ENCODE data around the gene RAPGEF6. TPM values are rescaled to one million over a fixed set of nuclear protein-coding genes. Genes with fewer than 3 reads are reported as not detected.
A peak's percentile ranks its signal among the peaks of the same experiment; 100 is the strongest.

The RAPGEF6 gene
- total RNA-seq, 6 experiments from 2014 or later, result 3.7 to 9.1 (median 7.6) TPM

GRCh38 chr5:131524431-131524830 lies 110.6 kb downstream of the RAPGEF6 start:
- Histone ChIP-seq H3K36me3 (no peaks in the 10 kb centered on the region), H3K4me1 (no peaks in the 10 kb centered on the region), H3K9me3 (no peaks in the 10 kb centered on the region), H3K27ac (no peak overlapping the region), H3K27me3 (no peaks in the 10 kb centered on the region), H3K4me3 (no peak overlapping the region)
- WGBS (ENCODE audit: insufficient coverage, low coverage, low lambda C conversion rate, missing lambda C conversion rate), result 86% methylated on average over 4 of the region's 4 CpGs
- ATAC-seq, result no peak
- intact Hi-C loops (cut with DNase I), result no loop called here
- TF ChIP-seq CTCF (IDR thresholded peaks at IDR 0.05), result no peak
- no peak for TF ChIP-seq POLR2A (IDR thresholded peaks at IDR 0.05)
- DNase-seq, result no peak

GRCh38 chr5:131523500-131524185 lies 111.4 kb downstream of the RAPGEF6 start:
- Histone ChIP-seq H3K27ac (no peak overlapping the region), H3K36me3 (no peaks in the 10 kb centered on the region), H3K4me1 (no peaks in the 10 kb centered on the region), H3K27me3 (no peaks in the 10 kb centered on the region), H3K4me3 (no peak overlapping the region), H3K9me3 (no peaks in the 10 kb centered on the region)
- intact Hi-C loops (cut with DNase I), result no loop called here
- ATAC-seq (no peak), DNase-seq (no peak)
- TF ChIP-seq POLR2A (IDR thresholded peaks at IDR 0.05) (no peak), CTCF (IDR thresholded peaks at IDR 0.05) (no peak)

- Histone ChIP-seq H3K27ac (no peak overlapping the region), H3K36me3 (no peaks in the 10 kb centered on the region), H3K9me3 (no peaks in the 10 kb centered on the region), H3K27me3 (no peaks in the 10 kb centered on the region), H3K4me1 (no peaks in the 10 kb centered on the region), H3K4me3 (no peak overlapping the region)
- TF ChIP-seq CTCF (IDR thresholded peaks at IDR 0.05) (no peak), POLR2A (IDR thresholded peaks at IDR 0.05) (no peak)
- DNase-seq, result no peak
- WGBS (ENCODE audit: insufficient coverage, low coverage, low lambda C conversion rate, missing lambda C conversion rate), result 94% methylated on average over 4 of the region's 4 CpGs
- intact Hi-C loops (cut with DNase I), result no loop called here
- ATAC-seq, result no peak
Measured at GRCh38 chr5:131521252-131521651, 113.8 kb downstream of the RAPGEF6 start.

- TF ChIP-seq POLR2A (IDR thresholded peaks at IDR 0.05) (no peak), CTCF (IDR thresholded peaks at IDR 0.05) (no peak)
- intact Hi-C loops (cut with DNase I), result no loop called here
- no peak for ATAC-seq
- Histone ChIP-seq H3K36me3 (no peaks in the 10 kb centered on the region), H3K4me3 (no peak overlapping the region), H3K27me3 (no peaks in the 10 kb centered on the region), H3K27ac (peak overlapping the region in 1 of 3 donors; percentile 23), H3K9me3 (no peaks in the 10 kb centered on the region), H3K4me1 (no peaks in the 10 kb centered on the region)
- no peak for DNase-seq
- 79% methylated on average over 3 of the region's 3 CpGs for WGBS (ENCODE audit: insufficient coverage, low coverage, low lambda C conversion rate, missing lambda C conversion rate)
Measured at GRCh38 chr5:131515348-131515747, 119.7 kb downstream of the RAPGEF6 start.

Measured in right lobe of liver (tissue), 6 donors.